Measurements from ENCODE around the gene OTUD4. TPM values are rescaled to one million over a fixed set of nuclear protein-coding genes. Genes with fewer than 3 reads are reported as not detected.
"Not testable (repeated sequence)": the region's sequence is repeated elsewhere in the genome, so short reads cannot be mapped to it uniquely, and the experiment has no call there.

The OTUD4 gene
- total and polyA plus RNA-seq, 9 donors: 43.8 to 86.4 (median 67.5) TPM

DNA sequence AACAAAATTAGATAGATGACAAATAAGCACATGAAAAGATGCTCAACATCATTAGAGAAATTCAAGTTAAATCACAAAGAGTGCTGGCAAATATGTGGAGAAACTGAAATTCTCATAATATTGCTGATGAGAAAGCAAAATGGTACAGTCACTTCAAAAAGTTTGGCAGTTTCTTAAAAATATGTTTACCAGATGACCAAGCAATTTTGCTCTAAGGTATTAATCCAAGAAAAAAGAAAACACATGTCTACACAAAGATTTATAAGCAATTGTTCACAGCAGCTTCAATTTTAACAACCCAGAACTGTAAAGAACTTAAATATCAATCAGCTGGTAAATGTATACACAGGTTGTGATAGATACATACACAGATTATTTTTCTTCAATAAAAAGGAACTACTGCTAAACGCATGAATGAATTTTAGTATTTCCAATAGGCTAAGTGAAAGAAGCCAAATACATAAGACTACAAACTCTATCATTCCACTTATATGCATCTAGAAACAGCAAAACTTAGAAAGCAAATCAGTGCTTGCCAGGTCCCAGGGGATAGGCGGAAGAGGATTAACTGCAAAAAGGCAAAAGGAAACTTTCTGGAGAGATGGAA lies 11.7 kb downstream of the OTUD4 start:
- Histone ChIP-seq H3K4me1 (ENCODE audit: control insufficient read depth, insufficient read depth, low read length) (no peaks in the 10 kb centered on the region), H3K4me3 (ENCODE audit: low read length) (no peak overlapping the region), H3K27me3 (ENCODE audit: control insufficient read depth, insufficient read depth, low read length) (no peaks in the 10 kb centered on the region), H3K36me3 (ENCODE audit: control insufficient read depth, insufficient read depth, low read length) (peaks cover 15% of the 10 kb centered on the region), H3K27ac (ENCODE audit: low read length) (no peak overlapping the region), H3K9me3 (replicated peaks; ENCODE audit: control insufficient read depth, low read depth, low read length) (no peaks in the 10 kb centered on the region)
- WGBS (ENCODE audit: insufficient coverage): no CpG with 5 or more reads among the region's 2 CpGs
- DNase-seq: no peak

DNA sequence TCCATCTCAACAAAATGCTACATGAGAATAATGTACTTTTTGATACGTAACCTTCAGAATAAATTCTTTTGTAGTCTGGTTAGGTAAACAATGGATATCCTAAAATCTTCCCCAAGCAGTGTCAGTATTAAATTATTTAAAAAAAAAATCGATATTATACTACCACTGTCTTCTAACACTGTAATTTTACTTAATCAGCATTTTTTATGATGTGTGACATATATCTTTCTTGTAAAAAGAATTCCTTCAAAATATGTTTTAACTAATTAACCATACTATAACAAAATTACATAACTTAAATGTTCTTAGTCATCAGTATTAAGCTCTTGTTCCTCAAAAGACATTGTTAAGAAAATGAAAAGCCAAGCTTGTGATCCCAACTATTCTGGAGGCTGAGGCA lies 12.5 kb downstream of the OTUD4 start:
- no peaks in the 10 kb centered on the region for H3K9me3 ChIP-seq (replicated peaks; ENCODE audit: control insufficient read depth, low read depth, low read length)
- no peaks in the 10 kb centered on the region for H3K27me3 ChIP-seq (ENCODE audit: control insufficient read depth, insufficient read depth, low read length)
- no peak overlapping the region for H3K4me3 ChIP-seq (ENCODE audit: low read length)
- DNase-seq: no peak
- H3K4me1 ChIP-seq (ENCODE audit: control insufficient read depth, insufficient read depth, low read length): no peaks in the 10 kb centered on the region
- peaks cover 15% of the 10 kb centered on the region for H3K36me3 ChIP-seq (ENCODE audit: control insufficient read depth, insufficient read depth, low read length)
- no CpG with 5 or more reads among the region's 2 CpGs for WGBS (ENCODE audit: insufficient coverage)
- no peak overlapping the region for H3K27ac ChIP-seq (ENCODE audit: low read length)

DNA sequence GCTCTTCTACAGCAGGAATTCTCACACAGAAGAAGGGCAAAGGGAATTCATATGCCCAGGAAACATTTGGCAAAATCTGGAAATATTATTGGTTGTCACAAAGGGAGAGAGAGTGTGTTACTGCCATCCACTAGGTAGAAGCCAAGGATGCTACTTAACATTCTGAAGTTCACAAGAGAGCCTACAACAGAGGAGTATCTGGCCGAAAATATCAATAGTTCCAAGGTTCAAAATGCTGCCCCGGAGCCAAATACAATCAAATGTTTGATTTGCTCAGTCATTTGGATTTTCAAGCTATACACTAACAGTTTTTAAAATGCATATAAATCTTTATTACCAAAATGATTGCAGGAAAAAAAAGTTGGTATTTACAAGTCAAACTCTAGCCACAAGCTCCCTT lies 18.8 kb downstream of the OTUD4 start:
- Histone ChIP-seq H3K4me3 (ENCODE audit: low read length) (no peak overlapping the region), H3K27me3 (ENCODE audit: control insufficient read depth, insufficient read depth, low read length) (no peaks in the 10 kb centered on the region), H3K27ac (ENCODE audit: low read length) (no peak overlapping the region), H3K9me3 (replicated peaks; ENCODE audit: control insufficient read depth, low read depth, low read length) (no peaks in the 10 kb centered on the region), H3K36me3 (ENCODE audit: control insufficient read depth, insufficient read depth, low read length) (peaks cover 20% of the 10 kb centered on the region), H3K4me1 (ENCODE audit: control insufficient read depth, insufficient read depth, low read length) (no peaks in the 10 kb centered on the region)
- no CpG with 5 or more reads among the region's 2 CpGs for WGBS (ENCODE audit: insufficient coverage)
- no peak for DNase-seq

DNA sequence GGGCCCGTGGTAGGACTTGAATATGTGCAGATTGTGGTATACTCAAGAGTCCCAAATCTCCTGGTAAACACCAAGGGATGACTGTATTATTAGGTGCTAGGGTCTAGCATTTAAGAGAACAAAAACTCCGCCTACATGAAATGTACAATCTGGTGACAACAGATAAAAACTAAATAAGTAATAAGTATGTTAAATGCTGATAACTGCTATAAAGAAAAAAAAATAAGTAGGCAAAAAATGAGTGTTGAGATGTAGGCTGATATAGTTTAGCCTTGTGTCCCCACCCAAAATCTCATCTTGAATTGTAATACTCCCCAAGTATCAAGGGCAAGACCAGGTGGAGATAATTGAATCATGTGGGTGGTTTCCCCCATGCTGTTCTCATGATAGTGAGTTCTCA lies 23.4 kb downstream of the OTUD4 start:
- peaks cover 19% of the 10 kb centered on the region for H3K36me3 ChIP-seq (ENCODE audit: control insufficient read depth, insufficient read depth, low read length)
- no CpG with 5 or more reads among the region's 2 CpGs for WGBS (ENCODE audit: insufficient coverage)

DNA sequence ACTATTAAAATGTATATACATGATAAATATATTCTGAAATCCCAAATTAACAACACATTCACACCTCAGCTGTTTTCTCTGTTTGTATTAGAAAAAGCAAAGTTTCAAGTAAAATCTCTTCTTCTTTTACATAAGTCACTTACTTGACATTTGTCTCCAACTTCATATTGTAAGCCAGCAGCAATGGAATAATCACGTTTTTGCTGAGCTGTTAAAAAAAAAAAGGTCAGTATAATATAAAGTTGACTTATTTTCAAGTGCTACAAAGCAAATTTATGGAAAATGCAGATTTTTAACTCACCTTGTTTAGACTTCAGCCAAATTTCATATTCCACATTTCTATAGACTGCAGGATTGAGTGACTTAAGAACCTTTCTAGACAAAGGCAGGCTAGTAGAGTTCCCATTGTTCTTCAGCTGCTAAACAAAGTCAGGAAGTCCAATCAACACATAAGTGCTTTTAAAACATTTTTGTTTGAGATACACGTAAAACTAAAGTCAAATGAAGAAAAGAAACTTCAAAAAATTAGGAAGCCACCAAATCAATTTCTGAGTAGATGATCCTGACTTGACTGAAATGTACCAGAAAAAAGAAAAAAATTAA lies 25.0 kb downstream of the OTUD4 start:
- WGBS (ENCODE audit: insufficient coverage): no CpG with 5 or more reads among the region's 2 CpGs
- H3K4me3 ChIP-seq (ENCODE audit: low read length): no peak overlapping the region
- H3K36me3 ChIP-seq (ENCODE audit: control insufficient read depth, insufficient read depth, low read length): peaks cover 13% of the 10 kb centered on the region
- no peaks in the 10 kb centered on the region for H3K4me1 ChIP-seq (ENCODE audit: control insufficient read depth, insufficient read depth, low read length)
- no peak for DNase-seq
- no peak overlapping the region for H3K27ac ChIP-seq (ENCODE audit: low read length)
- H3K27me3 ChIP-seq (ENCODE audit: control insufficient read depth, insufficient read depth, low read length): no peaks in the 10 kb centered on the region
- no peaks in the 10 kb centered on the region for H3K9me3 ChIP-seq (replicated peaks; ENCODE audit: control insufficient read depth, low read depth, low read length)

More for the DNA sequence above, 23.4 kb downstream of the OTUD4 start:
- H3K27me3 ChIP-seq (ENCODE audit: control insufficient read depth, insufficient read depth, low read length): no peaks in the 10 kb centered on the region
- H3K4me1 ChIP-seq (ENCODE audit: control insufficient read depth, insufficient read depth, low read length): no peaks in the 10 kb centered on the region
- H3K4me3 ChIP-seq (ENCODE audit: low read length): no peak overlapping the region
- H3K9me3 ChIP-seq (replicated peaks; ENCODE audit: control insufficient read depth, low read depth, low read length): no peaks in the 10 kb centered on the region
- no peak overlapping the region for H3K27ac ChIP-seq (ENCODE audit: low read length)
- DNase-seq: no peak

DNA sequence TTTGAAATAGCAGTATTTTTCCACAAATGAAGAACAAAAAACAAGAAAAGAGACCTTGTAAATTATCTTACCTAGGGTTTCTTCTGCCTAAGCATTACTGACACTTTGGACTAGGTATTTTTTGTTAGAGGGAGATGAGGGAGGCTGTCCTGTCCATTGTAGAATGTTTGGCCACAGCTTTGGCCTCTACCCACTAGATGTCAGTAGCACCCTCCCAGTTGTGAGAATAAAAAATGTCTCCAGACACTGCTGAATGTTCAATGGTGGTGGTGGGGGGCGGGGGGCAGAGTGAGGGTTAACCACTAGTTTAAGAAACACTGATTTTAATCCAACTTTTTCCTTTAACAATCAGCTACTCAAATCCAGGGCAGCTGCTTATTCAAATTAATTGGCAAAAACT lies 25.8 kb downstream of the OTUD4 start:
- DNase-seq: peak; percentile 45
- peaks cover 13% of the 10 kb centered on the region for H3K36me3 ChIP-seq (ENCODE audit: control insufficient read depth, insufficient read depth, low read length)

DNA sequence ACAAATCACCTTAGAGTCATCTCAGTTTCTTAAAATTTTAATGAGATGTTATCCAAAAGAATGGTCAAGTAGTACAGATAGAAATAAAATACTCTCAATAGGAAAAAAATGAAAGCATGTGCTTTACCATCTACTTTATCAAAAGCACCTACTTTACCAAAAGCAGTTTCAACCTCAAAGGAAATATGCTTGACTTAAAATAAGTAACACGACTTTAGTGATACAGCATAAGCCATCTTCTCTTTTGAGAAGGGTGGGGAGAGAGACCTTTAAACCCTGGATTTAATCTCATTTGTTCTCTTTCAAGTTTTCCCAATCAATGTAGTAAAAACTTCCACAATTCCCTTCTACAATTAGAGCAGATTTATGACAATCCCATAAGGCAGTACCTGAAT lies 26.5 kb downstream of the OTUD4 start:
- Histone ChIP-seq H3K27ac (ENCODE audit: low read length) (no peak overlapping the region), H3K4me3 (ENCODE audit: low read length) (no peak overlapping the region), H3K36me3 (ENCODE audit: control insufficient read depth, insufficient read depth, low read length) (peaks cover 15% of the 10 kb centered on the region), H3K4me1 (ENCODE audit: control insufficient read depth, insufficient read depth, low read length) (no peaks in the 10 kb centered on the region), H3K9me3 (replicated peaks; ENCODE audit: control insufficient read depth, low read depth, low read length) (no peaks in the 10 kb centered on the region), H3K27me3 (ENCODE audit: control insufficient read depth, insufficient read depth, low read length) (no peaks in the 10 kb centered on the region)
- WGBS (ENCODE audit: insufficient coverage): no CpG with 5 or more reads among the region's 1 CpG
- DNase-seq: no peak

More for the DNA sequence above, 25.8 kb downstream of the OTUD4 start:
- no peaks in the 10 kb centered on the region for H3K9me3 ChIP-seq (replicated peaks; ENCODE audit: control insufficient read depth, low read depth, low read length)
- H3K4me3 ChIP-seq (ENCODE audit: low read length): no peak overlapping the region
- WGBS (ENCODE audit: insufficient coverage): no CpG with 5 or more reads among the region's 1 CpG
- H3K27ac ChIP-seq (ENCODE audit: low read length): no peak overlapping the region
- no peaks in the 10 kb centered on the region for H3K27me3 ChIP-seq (ENCODE audit: control insufficient read depth, insufficient read depth, low read length)
- H3K4me1 ChIP-seq (ENCODE audit: control insufficient read depth, insufficient read depth, low read length): no peaks in the 10 kb centered on the region

DNA sequence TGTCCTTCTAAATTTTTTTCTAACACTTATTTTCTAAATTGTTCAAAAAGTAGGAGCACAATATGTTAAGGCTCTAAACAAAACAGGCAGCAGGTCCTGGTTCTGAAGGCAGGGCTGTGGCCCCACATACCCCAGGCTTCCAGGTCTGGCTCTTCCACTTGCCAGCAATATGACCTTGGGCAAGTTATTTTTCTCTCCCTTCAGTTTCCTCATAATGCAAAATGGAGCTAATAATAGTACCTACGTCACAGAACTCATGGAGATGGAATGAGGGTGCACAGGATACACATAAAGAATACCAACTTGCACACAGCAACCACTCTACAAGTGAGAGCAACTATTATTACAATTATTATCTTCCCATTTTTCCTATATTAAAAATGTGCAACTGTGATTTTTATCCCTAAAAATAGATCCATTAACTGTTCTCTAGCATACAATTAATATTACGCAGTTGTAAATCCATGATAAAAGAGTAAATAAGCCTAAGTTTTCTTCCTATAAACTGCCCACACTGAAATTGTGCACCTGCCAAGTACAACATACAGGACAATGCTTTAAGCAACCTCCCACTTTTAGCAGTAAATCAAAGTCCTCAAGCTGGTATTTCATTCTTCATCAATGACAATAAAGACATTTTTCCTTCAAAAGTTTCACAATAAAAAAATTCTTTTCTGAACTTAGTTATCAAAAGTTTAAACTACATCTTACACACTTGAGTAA lies 27.0 kb downstream of the OTUD4 start:
- peak overlapping the region; percentile 22 for H3K27ac ChIP-seq (ENCODE audit: low read length)
- no peaks in the 10 kb centered on the region for H3K4me1 ChIP-seq (ENCODE audit: control insufficient read depth, insufficient read depth, low read length)
- no peaks in the 10 kb centered on the region for H3K9me3 ChIP-seq (replicated peaks; ENCODE audit: control insufficient read depth, low read depth, low read length)
- H3K4me3 ChIP-seq (ENCODE audit: low read length): no peak overlapping the region
- peak; percentile 18 for DNase-seq
- no peaks in the 10 kb centered on the region for H3K27me3 ChIP-seq (ENCODE audit: control insufficient read depth, insufficient read depth, low read length)
- H3K36me3 ChIP-seq (ENCODE audit: control insufficient read depth, insufficient read depth, low read length): peaks cover 16% of the 10 kb centered on the region
- WGBS (ENCODE audit: insufficient coverage): 100% methylated on average over 1 of the region's 2 CpGs

DNA sequence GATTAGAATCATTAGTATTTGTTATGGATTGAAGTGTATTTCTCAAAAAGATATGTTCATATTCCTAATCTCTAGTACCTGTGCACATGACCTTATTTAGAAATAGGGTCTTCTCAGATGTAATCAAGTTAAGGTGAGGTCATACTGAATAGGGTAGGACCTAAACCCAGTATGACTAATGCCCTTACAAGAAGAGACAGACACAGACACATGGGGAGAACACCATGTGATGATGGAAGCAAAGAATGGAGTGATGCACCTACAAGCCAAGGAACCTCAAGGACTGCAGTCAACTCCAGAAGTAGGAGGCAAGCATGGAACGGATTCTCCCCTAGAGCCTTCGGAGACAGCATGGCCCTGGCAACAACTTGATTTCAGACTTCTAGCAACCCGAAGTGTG lies 31.4 kb downstream of the OTUD4 start:
- peaks cover 28% of the 10 kb centered on the region for H3K36me3 ChIP-seq (ENCODE audit: control insufficient read depth, insufficient read depth, low read length)
- WGBS (ENCODE audit: insufficient coverage): 85% methylated on average over 2 of the region's 3 CpGs
- H3K4me1 ChIP-seq (ENCODE audit: control insufficient read depth, insufficient read depth, low read length): no peaks in the 10 kb centered on the region
- H3K27me3 ChIP-seq (ENCODE audit: control insufficient read depth, insufficient read depth, low read length): no peaks in the 10 kb centered on the region
- no peak for DNase-seq
- H3K4me3 ChIP-seq (ENCODE audit: low read length): no peak overlapping the region
- H3K27ac ChIP-seq (ENCODE audit: low read length): no peak overlapping the region
- H3K9me3 ChIP-seq (replicated peaks; ENCODE audit: control insufficient read depth, low read depth, low read length): no peaks in the 10 kb centered on the region

DNA sequence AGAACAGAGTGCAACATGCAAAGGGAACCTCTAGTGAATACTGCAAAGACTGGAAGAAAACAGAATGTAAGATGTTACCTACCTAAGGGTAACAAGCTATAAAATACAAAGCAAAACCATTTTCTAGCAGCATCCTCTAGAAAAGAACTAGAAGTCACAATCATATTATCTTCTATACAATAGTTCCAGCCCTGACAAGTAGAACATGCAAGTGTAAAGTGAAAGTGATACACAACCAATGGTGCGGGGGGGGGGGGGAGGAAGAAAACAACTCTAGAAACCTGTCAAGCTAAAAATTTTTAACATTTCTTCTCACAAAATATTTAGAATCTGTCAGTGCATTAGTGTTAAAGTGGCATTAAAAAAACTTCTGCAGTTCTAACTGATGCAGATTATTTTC lies 44.2 kb downstream of the OTUD4 start:
- H3K9me3 ChIP-seq (replicated peaks; ENCODE audit: control insufficient read depth, low read depth, low read length); H3K4me1 ChIP-seq (ENCODE audit: control insufficient read depth, insufficient read depth, low read length); H3K27me3 ChIP-seq (ENCODE audit: control insufficient read depth, insufficient read depth, low read length); DNase-seq; H3K4me3 ChIP-seq (ENCODE audit: low read length); H3K27ac ChIP-seq (ENCODE audit: low read length): not testable (repeated sequence)
- H3K36me3 ChIP-seq (ENCODE audit: control insufficient read depth, insufficient read depth, low read length): peaks cover 35% of the 10 kb centered on the region
- no CpG with 5 or more reads among the region's 1 CpG for WGBS (ENCODE audit: insufficient coverage)

All from muscle of leg (tissue), 11 donors.